Left renal pelvis (tissue), 4 donors: ENCODE measurements around the gene ACSL4. TPM values are rescaled to one million over a fixed set of nuclear protein-coding genes. Genes with fewer than 3 reads are reported as not detected.

Source experiments
- DNase-seq, 4 donors: peaks; one replicate each; pipeline ENCODE4 v3.0.0-alpha.2; 2013; ENCODE audit warnings: low read depth in 4 of 4, low spot score in 3 of 4
- polyA plus RNA-seq, 4 donors: library from polyadenylated mRNA; unstranded; fragments of 120-200 nt; gene quantifications; one replicate each; pipeline ENCODE4 v1.2.1, GENCODE V29; 2013; ENCODE audit not compliant: insufficient read length in 4 of 4

Gene ACSL4
- polyA plus RNA-seq, 4 donors, result 16.5 to 71.9 (median 51.5) TPM

DNA sequence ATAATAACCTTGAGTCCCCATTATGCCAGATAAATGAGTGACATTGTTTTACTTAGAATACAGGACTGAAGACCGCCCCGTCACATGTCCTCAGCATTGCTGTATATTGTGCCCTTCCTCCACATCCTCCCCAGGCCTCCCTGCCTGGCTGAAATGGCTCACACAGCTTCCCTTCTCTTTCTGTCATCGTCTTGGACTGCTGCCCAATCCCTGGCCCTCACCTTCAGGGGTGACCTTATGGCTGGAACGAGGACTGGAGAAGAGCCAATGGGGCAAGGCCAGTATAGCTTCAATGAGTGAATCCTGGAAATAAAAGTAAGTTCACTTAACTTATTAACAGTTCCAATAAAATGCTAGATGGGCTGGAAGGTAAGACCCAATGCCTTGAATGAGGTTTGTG is 110.8 kb downstream of the ACSL4 start:
- no peak for DNase-seq

DNA sequence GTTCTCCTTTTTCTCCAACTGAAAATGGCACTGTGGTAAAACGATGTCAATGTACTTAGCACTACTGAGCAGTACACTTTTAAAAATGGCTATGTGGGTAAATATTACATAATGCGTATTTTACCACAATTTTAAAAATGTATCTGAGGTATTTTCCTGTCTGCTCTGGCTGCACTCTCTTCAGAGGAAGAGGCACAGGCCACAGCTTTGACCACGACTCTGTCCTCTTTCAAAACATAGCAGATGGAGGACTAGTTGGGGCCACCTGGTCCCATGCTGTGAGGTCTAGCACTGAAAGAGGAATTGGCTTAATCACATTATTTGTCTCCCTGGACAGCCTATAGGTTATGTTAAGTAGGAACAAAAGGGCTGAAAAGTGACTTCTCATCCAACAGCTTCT is 113.3 kb downstream of the ACSL4 start:
- no peak for DNase-seq

DNA sequence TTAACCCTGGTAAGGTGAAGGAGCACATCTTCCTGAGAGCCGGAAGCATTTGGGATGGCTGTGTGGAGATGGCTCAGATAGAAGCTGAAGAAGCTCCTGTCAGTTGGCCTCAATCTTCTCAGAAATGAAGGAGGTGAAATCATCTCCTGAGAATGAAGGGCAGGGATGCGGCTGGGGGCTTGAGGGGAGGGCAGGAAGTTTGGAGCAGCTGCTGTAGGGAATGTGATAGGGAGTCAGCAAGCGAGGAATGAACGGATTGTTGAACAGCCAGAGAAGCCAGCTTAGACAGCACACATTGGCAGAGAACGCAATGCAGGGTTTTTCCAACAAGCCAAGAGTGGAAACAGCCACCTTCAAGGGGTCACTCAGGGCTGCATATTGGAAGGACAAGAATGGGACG is 118.1 kb downstream of the ACSL4 start:
- no peak for DNase-seq

DNA sequence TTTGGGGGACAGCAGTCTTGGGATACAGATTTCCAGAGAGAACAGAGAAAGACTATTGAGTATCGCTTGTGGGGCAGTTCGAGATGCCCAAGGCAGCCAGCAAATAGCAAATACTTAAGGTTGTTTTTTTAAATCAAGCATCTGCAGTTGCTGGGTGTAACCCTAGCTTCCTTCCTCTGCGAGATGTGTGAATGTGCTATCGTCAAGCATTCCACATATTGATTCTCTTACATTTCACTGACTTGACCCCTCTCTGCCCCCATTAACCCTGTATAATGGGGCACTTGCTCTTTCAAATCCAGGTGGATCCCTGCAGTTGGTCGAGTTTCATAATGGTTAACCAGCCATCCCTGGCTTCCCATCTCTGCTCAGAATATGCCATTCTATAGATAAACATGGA is 131.6 kb downstream of the ACSL4 start:
- DNase-seq, result no peak

DNA sequence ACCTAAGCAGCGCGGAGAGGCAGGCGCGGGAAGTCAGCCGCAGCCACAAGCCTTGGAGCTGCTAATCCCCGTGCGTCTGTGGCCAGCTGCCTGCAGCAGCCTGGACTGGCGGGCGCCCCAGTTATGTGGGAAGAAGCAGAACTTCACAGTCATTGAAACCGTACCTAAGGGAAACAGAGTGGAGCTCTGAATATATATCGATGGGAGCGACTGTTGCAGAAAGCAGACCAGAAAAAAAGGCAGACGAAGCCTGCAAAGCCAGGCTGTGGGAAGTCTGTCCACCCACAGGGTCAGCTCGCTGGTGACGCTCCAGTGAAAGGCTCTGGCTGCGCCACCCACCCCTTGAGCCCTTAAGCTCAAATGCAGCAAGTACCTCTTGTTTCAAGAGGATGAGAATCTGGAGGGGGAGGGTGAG is 132.8 kb downstream of the ACSL4 start:
- DNase-seq, result no peak

DNA sequence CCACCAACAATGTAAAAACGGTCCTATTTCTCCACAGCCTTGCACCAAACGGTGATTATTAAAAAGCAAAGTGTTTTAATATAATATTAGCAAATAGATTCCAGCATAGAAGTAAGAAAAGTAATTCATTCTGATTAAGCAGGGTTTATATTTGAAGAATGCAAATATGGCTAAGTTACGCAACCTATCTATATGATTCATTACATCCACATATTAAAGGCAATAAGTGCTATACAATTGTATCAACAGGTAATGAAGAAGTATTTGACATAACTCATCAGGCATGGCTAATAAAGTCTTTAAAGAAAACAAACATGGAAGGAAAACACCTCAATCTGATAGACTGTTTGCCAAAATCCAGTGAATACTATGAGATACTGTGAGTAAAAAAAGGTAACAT is 137.0 kb downstream of the ACSL4 start:
- no peak for DNase-seq

Other genes starting within 250 kb of the ACSL4 start
- 10 to 100 TPM; 16.0 to 25.8 (median 18.3) TPM for gene NXT2, start 196.4 kb downstream of the ACSL4 start, polyA plus RNA-seq
- gene KCNE5, start 108.1 kb downstream of the ACSL4 start, polyA plus RNA-seq, result 1 to 10 TPM; 2.8 to 4.8 (median 3.8) TPM